GM19397 (cell line): Measurements from ENCODE around the gene TXNRD3.

Source experiments
- ATAC-seq: cut with Tn5 transposase; IDR thresholded peaks from one replicate; pipeline ENCODE4 v1.9.1; 2021; ENCODE audit warnings: mild to moderate bottlenecking, moderate library complexity; ENCODE audit not compliant: unreplicated experiment

TXNRD3 gene

DNA sequence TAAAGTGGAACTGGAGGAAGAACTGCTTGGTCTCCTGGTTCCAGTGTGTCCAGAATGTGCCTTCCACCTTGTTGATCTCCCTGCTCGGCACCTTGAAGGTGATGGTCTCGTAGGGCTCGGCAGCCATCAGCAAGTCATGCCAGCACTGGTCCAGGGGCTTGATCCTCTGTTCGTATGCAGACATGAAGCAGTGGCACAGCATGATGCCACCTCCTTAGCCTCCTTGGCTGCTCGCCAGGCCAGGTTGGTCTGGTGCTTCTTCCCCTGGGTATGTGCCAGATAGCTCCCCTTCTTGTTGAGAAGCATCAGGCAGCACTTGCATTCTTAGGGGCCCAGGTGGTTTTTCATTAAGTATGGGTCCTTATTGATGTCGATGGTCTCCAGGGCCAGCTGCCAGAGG, 17.8 kb upstream of the TXNRD3 start:
- no peak for ATAC-seq

GRCh38 chr3:126672340-126672739, 17.4 kb upstream of the TXNRD3 start:
- ATAC-seq = no peak

GRCh38 chr3:126671521-126671920, 16.6 kb upstream of the TXNRD3 start:
- no peak for ATAC-seq

- ATAC-seq = no peak
Measured at GRCh38 chr3:126668450-126669401, 13.8 kb upstream of the TXNRD3 start.

GRCh38 chr3:126667631-126668449, 12.9 kb upstream of the TXNRD3 start:
- ATAC-seq = no peak

- no peak for ATAC-seq
Measured at GRCh38 chr3:126666658-126667528, 12.0 kb upstream of the TXNRD3 start.

GRCh38 chr3:126665959-126666657, 11.2 kb upstream of the TXNRD3 start:
- ATAC-seq = no peak

- no peak for ATAC-seq
Measured at GRCh38 chr3:126665221-126665936, 10.5 kb upstream of the TXNRD3 start.

DNA sequence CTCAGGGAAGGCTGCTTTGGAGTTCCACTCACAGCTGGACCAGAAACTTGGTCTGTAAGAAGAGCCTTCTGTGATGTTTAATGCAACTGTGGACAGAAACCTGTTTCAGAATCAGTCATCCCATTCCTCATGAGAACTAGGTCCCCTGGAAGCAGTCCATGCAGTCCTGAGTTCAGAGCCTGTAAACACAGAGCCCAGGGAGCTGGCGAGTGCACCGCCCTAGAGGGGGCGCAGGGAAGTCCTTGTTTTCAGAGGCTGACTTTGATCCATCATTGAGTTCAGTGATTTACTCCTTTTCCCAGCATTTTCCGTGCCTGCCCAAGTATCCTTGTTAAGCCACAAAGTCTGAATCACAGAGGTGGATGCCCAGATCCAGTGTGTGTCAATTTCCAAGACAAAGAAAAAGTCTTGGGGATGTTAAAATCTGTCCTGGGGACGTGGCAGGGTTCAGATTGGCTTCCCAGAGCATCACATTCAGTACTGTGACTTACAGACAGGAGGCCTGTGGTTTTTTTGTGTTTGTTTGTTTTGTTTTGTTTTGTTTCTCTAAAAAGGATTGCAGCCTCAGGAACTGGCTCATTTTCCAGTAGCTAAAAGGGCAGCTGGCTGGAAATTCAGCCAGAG, 9.8 kb upstream of the TXNRD3 start:
- ATAC-seq = no peak

DNA sequence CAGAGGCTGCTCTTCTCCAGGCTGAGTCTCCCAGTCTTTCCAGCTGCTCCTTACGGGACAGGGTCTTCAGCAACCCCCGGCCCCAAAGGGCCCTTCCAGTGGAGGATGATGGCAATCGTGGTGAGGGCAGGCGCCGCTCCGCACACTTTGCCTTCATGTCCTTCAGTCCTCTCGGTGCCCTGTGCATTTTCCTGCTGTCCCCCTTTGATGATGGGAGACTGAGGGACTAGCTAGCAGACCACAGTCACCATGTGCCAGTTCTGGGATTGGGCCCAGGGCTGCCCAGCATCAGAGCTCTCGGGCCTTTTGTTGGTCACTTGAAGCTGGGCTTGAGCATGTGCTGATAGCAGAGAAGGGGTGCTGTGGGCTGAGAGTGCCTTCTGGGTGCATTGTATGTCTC, 8.8 kb upstream of the TXNRD3 start:
- ATAC-seq = no peak

DNA sequence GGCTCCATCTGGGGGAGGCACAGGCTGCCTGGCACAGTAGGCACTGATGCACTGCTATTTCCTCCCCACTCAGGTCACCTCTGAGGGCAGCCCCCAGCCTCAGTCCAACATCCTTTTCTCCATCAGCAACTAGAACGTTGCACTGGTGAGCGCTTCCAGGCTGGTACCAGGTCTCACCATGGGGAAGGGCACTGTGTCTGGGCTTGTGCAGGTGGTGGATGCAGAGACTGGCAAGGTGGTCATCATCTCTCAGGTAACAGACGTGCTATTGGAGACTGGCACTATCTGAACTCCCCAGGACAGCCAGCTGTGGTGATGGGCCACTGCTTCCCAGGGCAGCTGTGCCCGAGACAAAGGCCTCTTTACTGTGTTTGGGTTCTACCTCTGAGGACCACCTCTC, 8.3 kb upstream of the TXNRD3 start:
- no peak for ATAC-seq

DNA sequence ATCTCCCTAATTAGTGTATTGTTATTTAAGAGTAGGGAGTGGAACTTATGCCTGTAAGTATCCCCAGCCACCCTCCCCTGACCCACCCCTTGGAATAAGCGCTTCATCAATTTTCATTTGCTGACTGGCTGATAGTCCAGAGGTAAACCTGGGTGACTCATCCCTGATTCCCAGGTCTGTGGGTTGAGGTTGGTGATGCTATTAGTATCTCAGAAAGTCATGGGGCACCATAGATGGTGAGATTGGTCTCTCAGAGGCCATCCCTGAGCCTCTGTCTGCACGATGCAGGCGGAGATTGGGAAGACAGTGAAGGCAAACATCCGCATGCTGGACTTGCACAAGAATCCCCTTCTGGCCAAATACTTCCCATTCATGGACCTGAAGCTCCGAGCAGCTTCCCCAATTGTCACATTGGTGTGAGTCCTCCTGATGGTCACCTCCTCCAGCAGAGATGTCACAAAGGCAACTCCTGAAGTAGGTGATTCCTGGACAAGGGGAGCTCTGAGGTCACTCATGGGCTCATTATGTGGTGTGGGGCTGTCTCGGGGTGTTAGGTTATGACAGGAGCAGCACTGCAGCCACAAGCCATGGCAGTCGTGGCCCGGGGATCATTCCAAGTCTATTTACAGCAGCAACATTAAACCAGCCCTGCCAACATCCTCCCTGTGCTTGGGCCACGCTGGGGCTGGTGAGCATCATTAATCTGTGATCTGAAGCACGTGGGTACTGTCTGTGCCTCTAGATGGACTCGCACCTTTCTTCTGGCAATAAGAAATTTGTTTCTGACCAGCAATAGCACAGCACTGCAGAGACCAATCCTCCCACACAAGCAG, 6.8 kb upstream of the TXNRD3 start:
- no peak for ATAC-seq

DNA sequence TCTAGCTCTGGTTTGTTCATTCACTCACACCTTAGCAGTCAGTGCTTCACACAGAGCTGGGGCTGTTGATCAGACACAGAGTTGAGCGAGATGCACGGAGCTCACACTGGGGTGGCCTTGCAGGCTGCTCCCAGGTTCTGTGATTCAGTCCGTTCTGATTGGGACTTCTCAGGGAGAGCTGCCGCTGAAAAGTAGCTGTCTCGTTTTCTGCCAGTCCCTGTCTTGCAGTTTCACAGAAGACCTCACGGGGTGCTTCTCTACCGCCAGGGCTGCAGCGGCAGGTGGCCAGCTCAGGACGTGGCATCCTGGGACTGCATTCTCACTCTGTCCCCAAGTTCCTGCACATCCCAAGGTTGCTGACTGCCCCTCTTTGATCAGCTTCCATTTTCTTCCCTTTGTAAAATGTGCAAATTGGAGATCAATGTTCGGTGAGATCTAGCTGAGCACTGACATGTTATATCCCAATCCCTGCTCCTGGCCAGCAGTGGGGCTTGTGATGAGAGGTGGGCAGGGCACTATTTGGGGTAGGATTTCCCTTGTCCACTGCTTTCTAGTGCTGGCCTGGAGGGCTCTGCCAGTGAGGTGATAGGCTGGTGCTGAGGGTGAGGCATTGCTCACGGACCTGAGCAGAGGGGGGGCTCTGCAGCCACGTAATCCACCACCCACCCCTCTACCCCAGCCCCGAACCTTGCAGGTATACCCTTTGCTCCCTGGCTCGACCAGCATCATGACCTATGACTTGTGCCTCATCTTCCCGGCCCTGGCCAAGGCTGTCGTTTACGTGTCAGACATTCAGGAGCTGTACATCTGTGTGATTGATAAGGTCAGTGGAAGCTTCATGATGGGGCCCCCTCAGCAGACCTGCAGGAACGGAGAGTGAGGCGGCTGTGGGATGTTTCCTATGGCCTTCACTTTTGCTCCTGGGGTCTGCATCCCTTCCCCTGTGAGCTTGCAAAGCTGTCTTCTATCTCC, 5.3 kb upstream of the TXNRD3 start:
- ATAC-seq = no peak

GRCh38 chr3:126658584-126658983, 3.7 kb upstream of the TXNRD3 start:
- no peak for ATAC-seq

DNA sequence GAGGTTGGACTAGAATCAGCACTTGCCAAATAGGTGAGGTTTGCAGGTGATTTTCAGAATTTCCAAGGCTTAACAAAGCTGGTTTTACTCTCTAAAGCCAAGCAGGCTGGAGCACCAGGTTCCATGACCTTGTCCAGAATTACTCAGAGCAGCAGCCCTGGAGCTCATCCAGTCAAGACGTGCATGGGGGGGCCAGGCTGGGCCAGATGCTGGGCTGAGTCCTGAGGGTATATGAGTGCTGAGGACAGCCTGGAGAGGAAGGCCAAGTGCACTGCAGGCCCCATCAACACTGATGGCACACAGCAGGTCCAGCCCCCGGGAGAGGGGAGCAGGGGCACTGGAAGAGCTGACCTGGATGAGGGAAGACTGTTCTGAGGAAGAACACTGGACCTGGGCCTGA, 3.0 kb upstream of the TXNRD3 start:
- no peak for ATAC-seq

GRCh38 chr3:126656371-126657134, 1.6 kb upstream of the TXNRD3 start:
- no peak for ATAC-seq
